ENCODE measurements around the gene TNS2.
"Not testable (repeated sequence)": the region's sequence is repeated elsewhere in the genome, so short reads cannot be mapped to it uniquely, and the experiment has no call there.

TNS2 gene

GRCh38 chr12:53074999-53075370 is 25.1 kb downstream of the TNS2 start:
- DNase-seq, result no peak
- TF ChIP-seq POLR2A (IDR thresholded peaks at IDR 0.05; ENCODE audit: low read length) (no peak), GATA1 (IDR thresholded peaks at IDR 0.05; ENCODE audit: low read depth, low read length) (no peak)

- no peak for DNase-seq
- TF ChIP-seq GATA1 (IDR thresholded peaks at IDR 0.05; ENCODE audit: low read depth, low read length) (no peak), POLR2A (IDR thresholded peaks at IDR 0.05; ENCODE audit: low read length) (no peak)
Observed at GRCh38 chr12:53076461-53076860, 26.6 kb downstream of the TNS2 start.

- no peak for DNase-seq
- no peak for TF ChIP-seq GATA1 (IDR thresholded peaks at IDR 0.05; ENCODE audit: low read depth, low read length)
- no peak for TF ChIP-seq POLR2A (IDR thresholded peaks at IDR 0.05; ENCODE audit: low read length)
Observed at GRCh38 chr12:53077030-53077429, 27.2 kb downstream of the TNS2 start.

GRCh38 chr12:53078425-53079225 is 28.8 kb downstream of the TNS2 start:
- DNase-seq, result no peak
- TF ChIP-seq POLR2A (IDR thresholded peaks at IDR 0.05; ENCODE audit: low read length) (no peak), GATA1 (IDR thresholded peaks at IDR 0.05; ENCODE audit: low read depth, low read length) (no peak)

GRCh38 chr12:53079226-53080117 is 29.6 kb downstream of the TNS2 start, which contains the start of gene SPRYD3:
TSS of gene SPRYD3 (minus strand) at chr12:53079390. CDS start at chr12:53079333, 57 bp downstream.
- DNase-seq, result peak; percentile 97 to 98
- TF ChIP-seq POLR2A (IDR thresholded peaks at IDR 0.05; ENCODE audit: low read length), result peak; percentile 81
- TF ChIP-seq GATA1 (IDR thresholded peaks at IDR 0.05; ENCODE audit: low read depth, low read length), result no peak

- DNase-seq, result no peak
Observed at GRCh38 chr12:53082637-53083175, 32.8 kb downstream of the TNS2 start.

GRCh38 chr12:53086361-53086760 is 36.5 kb downstream of the TNS2 start:
- TF ChIP-seq GATA1 (IDR thresholded peaks at IDR 0.05; ENCODE audit: low read depth, low read length) (no peak), POLR2A (IDR thresholded peaks at IDR 0.05; ENCODE audit: low read length) (no peak)
- DNase-seq, result no peak

More at GRCh38 chr12:53082637-53083175, 32.8 kb downstream of the TNS2 start:
- TF ChIP-seq GATA1 (IDR thresholded peaks at IDR 0.05; ENCODE audit: low read depth, low read length) (no peak), POLR2A (IDR thresholded peaks at IDR 0.05; ENCODE audit: low read length) (no peak)

- DNase-seq, result no peak
- TF ChIP-seq POLR2A (IDR thresholded peaks at IDR 0.05; ENCODE audit: low read length) (no peak), GATA1 (IDR thresholded peaks at IDR 0.05; ENCODE audit: low read depth, low read length) (no peak)
Observed at GRCh38 chr12:53090105-53090504, 40.2 kb downstream of the TNS2 start.

- DNase-seq, result no peak
- TF ChIP-seq POLR2A (IDR thresholded peaks at IDR 0.05; ENCODE audit: low read length) (no peak), GATA1 (IDR thresholded peaks at IDR 0.05; ENCODE audit: low read depth, low read length) (no peak)
Observed at GRCh38 chr12:53090554-53090953, 40.7 kb downstream of the TNS2 start.

GRCh38 chr12:53091756-53092155 is 41.9 kb downstream of the TNS2 start:
- DNase-seq, result no peak
- TF ChIP-seq POLR2A (IDR thresholded peaks at IDR 0.05; ENCODE audit: low read length) (no peak), GATA1 (IDR thresholded peaks at IDR 0.05; ENCODE audit: low read depth, low read length) (no peak)

GRCh38 chr12:53093777-53094393 is 44.0 kb downstream of the TNS2 start:
- TF ChIP-seq POLR2A (IDR thresholded peaks at IDR 0.05; ENCODE audit: low read length), result no peak
- TF ChIP-seq GATA1 (IDR thresholded peaks at IDR 0.05; ENCODE audit: low read depth, low read length), result no peak
- DNase-seq, result no peak

GRCh38 chr12:53094394-53094787 is 44.5 kb downstream of the TNS2 start:
- DNase-seq, result no peak
- TF ChIP-seq POLR2A (IDR thresholded peaks at IDR 0.05; ENCODE audit: low read length) (no peak), GATA1 (IDR thresholded peaks at IDR 0.05; ENCODE audit: low read depth, low read length) (no peak)

- DNase-seq, result not testable (repeated sequence)
Observed at GRCh38 chr12:53094796-53095595, 45.1 kb downstream of the TNS2 start.

GRCh38 chr12:53095596-53095895 is 45.7 kb downstream of the TNS2 start:
- not testable (repeated sequence) for DNase-seq

Measured in erythroblast (primary cell).